Mesendoderm (in vitro differentiated cells): ENCODE results near the gene MITF.

Source experiments
- DNase-seq: peaks from one replicate; pipeline ENCODE4 v3.0.0; 2013
- H2AK5ac ChIP-seq: 2 replicates; pipeline ENCODE4 v1.6.1; 2013; ENCODE audit warnings: low read length, inconsistent platforms
- H2BK120ac ChIP-seq: 2 replicates; pipeline ENCODE4 v1.6.1; 2013; ENCODE audit warnings: low read depth, mild to moderate bottlenecking, low read length, moderate library complexity, mixed read lengths
- H2BK15ac ChIP-seq: replicated peaks from 2 replicates; pipeline ENCODE4 v1.6.1; 2013; ENCODE audit warnings: low read depth, mild to moderate bottlenecking, moderate library complexity
- H2BK5ac ChIP-seq: 2 replicates; pipeline ENCODE4 v1.6.1; 2013; ENCODE audit warnings: low read length, inconsistent platforms
- H3K18ac ChIP-seq: 2 replicates; pipeline ENCODE4 v1.6.1; 2013; ENCODE audit warnings: mild to moderate bottlenecking, low read length, mixed read lengths
- H3K23ac ChIP-seq: one replicate; pipeline ENCODE4 v1.6.1; 2013; ENCODE audit warnings: low read length
- H3K27ac ChIP-seq: 2 replicates; pipeline ENCODE4 v1.5.1; 2013; ENCODE audit warnings: low read depth, mild to moderate bottlenecking, inconsistent platforms, low read length, moderate library complexity
- H3K27me3 ChIP-seq: 2 replicates; pipeline ENCODE4 v1.6.1; 2013; ENCODE audit warnings: low read length, control low read depth, mild to moderate bottlenecking, inconsistent platforms; ENCODE audit not compliant: insufficient read depth, poor library complexity
- H3K36me3 ChIP-seq: 2 replicates; pipeline ENCODE4 v1.6.1; 2013; ENCODE audit warnings: low read length, inconsistent platforms; ENCODE audit not compliant: control insufficient read depth, insufficient read depth
- H3K4ac ChIP-seq: one replicate; pipeline ENCODE4 v1.6.1; 2013; ENCODE audit warnings: low read depth, mild to moderate bottlenecking, low read length, moderate library complexity
- H3K4me1 ChIP-seq: 2 replicates; pipeline ENCODE4 v1.6.1; 2013; ENCODE audit warnings: low read depth, low read length, inconsistent platforms; ENCODE audit not compliant: control insufficient read depth
- H3K4me2 ChIP-seq: 2 replicates; pipeline ENCODE4 v1.6.1; 2013; ENCODE audit warnings: low read length
- H3K4me3 ChIP-seq: 2 replicates; pipeline ENCODE4 v1.5.1; 2013; ENCODE audit warnings: mild to moderate bottlenecking, low read length
- H3K56ac ChIP-seq: one replicate; pipeline ENCODE4 v1.6.1; 2013; ENCODE audit warnings: low read length
- H3K79me1 ChIP-seq: 2 replicates; pipeline ENCODE4 v1.6.1; 2013; ENCODE audit warnings: low read length, inconsistent platforms
- H3K79me2 ChIP-seq: 2 replicates; pipeline ENCODE4 v1.6.1; 2013; ENCODE audit warnings: mild to moderate bottlenecking, low read length; ENCODE audit not compliant: control insufficient read depth, insufficient read depth
- H3K9ac ChIP-seq: 2 replicates; pipeline ENCODE4 v1.6.1; 2013; ENCODE audit warnings: low read length, inconsistent platforms
- H4K5ac ChIP-seq: one replicate; pipeline ENCODE4 v1.6.1; 2013; ENCODE audit warnings: low read length
- H4K8ac ChIP-seq: one replicate; pipeline ENCODE4 v1.6.1; 2013; ENCODE audit warnings: low read depth, mild to moderate bottlenecking, control low read depth, low read length, moderate library complexity
- WGBS: extraction: QIAGEN DNeasy Blood & Tissue Kit; methylation state at CpG from one replicate; pipeline ENCODE4 v1.1.7; 2013; ENCODE audit warnings: low lambda C conversion rate, missing lambda C conversion rate; ENCODE audit not compliant: insufficient coverage; ENCODE audit errors: extremely low coverage; 5-methylcytosine and 5-hydroxymethylcytosine counted together

MITF gene

GRCh38 chr3:69941037-69941436 is 201.8 kb downstream of the MITF start:
- H3K27ac ChIP-seq: no peak overlapping the region
- no peaks in the 10 kb centered on the region for H3K36me3 ChIP-seq

GRCh38 chr3:69941439-69942176 is 202.3 kb downstream of the MITF start:
- no peaks in the 10 kb centered on the region for H3K4me1 ChIP-seq
- H4K5ac ChIP-seq: no peak overlapping the region
- no peaks in the 10 kb centered on the region for H3K36me3 ChIP-seq
- H3K27ac ChIP-seq: no peak overlapping the region
- H2AK5ac ChIP-seq: no peak overlapping the region
- H2BK5ac ChIP-seq: no peak overlapping the region
- H2BK15ac ChIP-seq: no peak overlapping the region
- H3K23ac ChIP-seq: no peak overlapping the region
- no peaks in the 10 kb centered on the region for H3K79me2 ChIP-seq
- H3K18ac ChIP-seq: no peak overlapping the region
- H2BK120ac ChIP-seq: no peak overlapping the region
- WGBS: no CpG with 5 or more reads among the region's 3 CpGs
- no peak overlapping the region for H3K56ac ChIP-seq
- H4K8ac ChIP-seq: no peak overlapping the region
- no peak for DNase-seq
- no peak overlapping the region for H3K4ac ChIP-seq
- no peak overlapping the region for H3K4me2 ChIP-seq
- no peaks in the 10 kb centered on the region for H3K79me1 ChIP-seq
- no peak overlapping the region for H3K9ac ChIP-seq
- no peaks in the 10 kb centered on the region for H3K27me3 ChIP-seq
- H3K4me3 ChIP-seq: no peak overlapping the region

More at GRCh38 chr3:69941037-69941436, 201.8 kb downstream of the MITF start:
- Histone ChIP-seq H3K27me3 (no peaks in the 10 kb centered on the region), H3K18ac (no peak overlapping the region), H3K23ac (no peak overlapping the region), H3K4ac (no peak overlapping the region), H3K56ac (no peak overlapping the region), H2AK5ac (no peak overlapping the region), H3K79me1 (no peaks in the 10 kb centered on the region), H2BK120ac (no peak overlapping the region), H3K9ac (no peak overlapping the region), H2BK5ac (no peak overlapping the region), H2BK15ac (no peak overlapping the region), H3K4me3 (no peak overlapping the region), H3K79me2 (no peaks in the 10 kb centered on the region), H4K8ac (no peak overlapping the region), H3K4me2 (no peak overlapping the region), H4K5ac (no peak overlapping the region), H3K4me1 (no peaks in the 10 kb centered on the region)
- no CpG with 5 or more reads among the region's 3 CpGs for WGBS
- no peak for DNase-seq

- no peak overlapping the region for H3K9ac ChIP-seq
- no peak overlapping the region for H3K23ac ChIP-seq
- no peak overlapping the region for H2BK5ac ChIP-seq
- no peak overlapping the region for H3K18ac ChIP-seq
- no peak overlapping the region for H3K27ac ChIP-seq
- H2BK120ac ChIP-seq: no peak overlapping the region
- no peak overlapping the region for H2BK15ac ChIP-seq
- no CpG with 5 or more reads among the region's 3 CpGs for WGBS
- H3K4ac ChIP-seq: no peak overlapping the region
- H3K79me1 ChIP-seq: no peaks in the 10 kb centered on the region
- H3K27me3 ChIP-seq: no peaks in the 10 kb centered on the region
- no peak overlapping the region for H4K8ac ChIP-seq
- no peak for DNase-seq
- H2AK5ac ChIP-seq: no peak overlapping the region
- no peaks in the 10 kb centered on the region for H3K4me1 ChIP-seq
- no peaks in the 10 kb centered on the region for H3K79me2 ChIP-seq
- no peak overlapping the region for H3K4me2 ChIP-seq
- no peak overlapping the region for H4K5ac ChIP-seq
- H3K36me3 ChIP-seq: no peaks in the 10 kb centered on the region
- H3K4me3 ChIP-seq: no peak overlapping the region
- H3K56ac ChIP-seq: no peak overlapping the region
Observed at GRCh38 chr3:69944931-69945493, 205.7 kb downstream of the MITF start.

GRCh38 chr3:69948246-69948862 is 209.1 kb downstream of the MITF start:
- WGBS: no CpG with 5 or more reads among the region's 4 CpGs
- peak; percentile 43 for DNase-seq
- no peak overlapping the region for H3K9ac ChIP-seq
- no peak overlapping the region for H3K18ac ChIP-seq
- no peaks in the 10 kb centered on the region for H3K36me3 ChIP-seq
- H3K27me3 ChIP-seq: no peaks in the 10 kb centered on the region
- no peak overlapping the region for H3K4ac ChIP-seq
- H3K56ac ChIP-seq: no peak overlapping the region
- no peak overlapping the region for H2BK120ac ChIP-seq
- no peak overlapping the region for H3K23ac ChIP-seq
- no peak overlapping the region for H3K27ac ChIP-seq
- no peak overlapping the region for H4K5ac ChIP-seq
- H2BK15ac ChIP-seq: no peak overlapping the region
- H2BK5ac ChIP-seq: no peak overlapping the region
- H3K79me2 ChIP-seq: no peaks in the 10 kb centered on the region
- no peak overlapping the region for H2AK5ac ChIP-seq
- no peak overlapping the region for H4K8ac ChIP-seq
- H3K4me1 ChIP-seq: no peaks in the 10 kb centered on the region
- H3K4me3 ChIP-seq: no peak overlapping the region
- no peaks in the 10 kb centered on the region for H3K79me1 ChIP-seq
- no peak overlapping the region for H3K4me2 ChIP-seq

- H2BK5ac ChIP-seq: no peak overlapping the region
- H3K4me3 ChIP-seq: no peak overlapping the region
Observed at GRCh38 chr3:69951616-69952015, 212.4 kb downstream of the MITF start.

More at GRCh38 chr3:69951616-69952015, 212.4 kb downstream of the MITF start:
- H3K9ac ChIP-seq: no peak overlapping the region
- DNase-seq: no peak
- H4K5ac ChIP-seq: no peak overlapping the region
- no peak overlapping the region for H3K56ac ChIP-seq
- H3K4ac ChIP-seq: no peak overlapping the region
- H2AK5ac ChIP-seq: no peak overlapping the region
- no peaks in the 10 kb centered on the region for H3K4me1 ChIP-seq
- H4K8ac ChIP-seq: no peak overlapping the region
- H2BK120ac ChIP-seq: no peak overlapping the region
- no peak overlapping the region for H2BK15ac ChIP-seq
- WGBS: no CpG with 5 or more reads among the region's 3 CpGs
- no peak overlapping the region for H3K4me2 ChIP-seq
- no peaks in the 10 kb centered on the region for H3K79me1 ChIP-seq
- H3K27me3 ChIP-seq: no peaks in the 10 kb centered on the region
- no peaks in the 10 kb centered on the region for H3K36me3 ChIP-seq
- no peak overlapping the region for H3K23ac ChIP-seq
- H3K27ac ChIP-seq: no peak overlapping the region
- H3K79me2 ChIP-seq: no peaks in the 10 kb centered on the region
- no peak overlapping the region for H3K18ac ChIP-seq
